H1 (cell line): ENCODE results near the gene ZSCAN10. TPM values are rescaled to one million over a fixed set of nuclear protein-coding genes. Genes with fewer than 3 reads are reported as not detected.

Experiments
- BCL11A ChIP-seq, 2 experiments: IDR thresholded peaks; one replicate each; pipeline ENCODE4 v1.6.1; 2011; ENCODE audit warnings: low read depth in 2 of 2, low read length in 2 of 2, mild to moderate bottlenecking in 2 of 2
- CBX5 ChIP-seq: fragments of 300-800, 300-1000 bp; sonication (generic); IDR thresholded peaks from 2 replicates; pipeline ENCODE4 v1.7.1; 2016; ENCODE audit warnings: antibody characterized with exemption, low read length, low read depth
- CEBPB ChIP-seq: IDR thresholded peaks from 2 replicates; pipeline ENCODE4 v1.6.1; 2012; ENCODE audit warnings: low read depth, low read length
- CTBP2 ChIP-seq: IDR thresholded peaks from 2 replicates; pipeline ENCODE4 v1.7.0; 2011; ENCODE audit warnings: borderline replicate concordance, mild to moderate bottlenecking, moderate library complexity, mixed read lengths, low read length; ENCODE audit not compliant: insufficient read depth, insufficient read length
- CTCF ChIP-seq, 3 experiments: IDR thresholded peaks; 1 replicate in 2 of 3; 2 replicates in 1 of 3; pipeline versions ENCODE4 v1.5.1 to v1.6.1; 2011; ENCODE audit warnings: low read length in 3 of 3, mild to moderate bottlenecking in 3 of 3, inconsistent platforms in 2 of 3, low read depth in 1 of 3, moderate library complexity in 1 of 3; ENCODE audit not compliant: insufficient read depth in 1 of 3; ENCODE audit errors: control extremely low read depth in 1 of 3
- E2F6 ChIP-seq: IDR thresholded peaks from 2 replicates; pipeline ENCODE4 v1.6.1; 2012; ENCODE audit warnings: inconsistent platforms
- EGR1 ChIP-seq: IDR thresholded peaks from 2 replicates; pipeline ENCODE4 v1.6.1; 2011; ENCODE audit warnings: low read depth, low read length, borderline replicate concordance
- GABPA ChIP-seq: IDR thresholded peaks from 2 replicates; pipeline ENCODE4 v1.6.1; 2011; ENCODE audit warnings: mild to moderate bottlenecking, low read length, moderate library complexity, borderline replicate concordance; ENCODE audit not compliant: insufficient read depth
- NRF1 ChIP-seq: IDR thresholded peaks from 2 replicates; pipeline ENCODE4 v1.6.1; 2011; ENCODE audit warnings: mild to moderate bottlenecking, low read depth, low read length, improper control_type of control experiment
- PHF8 ChIP-seq: fragments of 200-600 bp; sonication (generic); conservative IDR thresholded peaks from 2 replicates; pipeline ENCODE4 v1.7.1; 2012; ENCODE audit warnings: low read depth, mild to moderate bottlenecking, inconsistent platforms, low read length, moderate library complexity
- POLR2AphosphoS5 ChIP-seq: IDR thresholded peaks from 2 replicates; pipeline ENCODE4 v1.6.1; 2011; ENCODE audit warnings: low read depth, low read length
- RAD21 ChIP-seq, 2 experiments: IDR thresholded peaks in 1 of 2; conservative IDR thresholded peaks in 1 of 2; 2 replicates each; pipeline ENCODE4 v1.6.1; 2011; ENCODE audit warnings: low read depth in 2 of 2, low read length in 2 of 2, improper control_type of control experiment in 1 of 2, inconsistent platforms in 1 of 2, mild to moderate bottlenecking in 1 of 2, moderate library complexity in 1 of 2
- SIX5 ChIP-seq: IDR thresholded peaks from 2 replicates; pipeline ENCODE4 v1.6.1; 2011; ENCODE audit warnings: mild to moderate bottlenecking, low read depth, low read length
- TAF1 ChIP-seq: IDR thresholded peaks from 2 replicates; pipeline ENCODE4 v1.6.1; 2011; ENCODE audit warnings: mild to moderate bottlenecking, low read depth, low read length
- TAF7 ChIP-seq: optimal IDR thresholded peaks from 2 replicates; pipeline ENCODE3; 2011; ENCODE audit warnings: low read depth, mild to moderate bottlenecking, inconsistent platforms, low read length, moderate library complexity, borderline replicate concordance
- TBP ChIP-seq: IDR thresholded peaks from 2 replicates; pipeline ENCODE4 v1.6.1; 2011; ENCODE audit warnings: low read depth, low read length, improper control_type of control experiment
- TEAD4 ChIP-seq: IDR thresholded peaks from 2 replicates; pipeline ENCODE4 v1.6.1; 2012; ENCODE audit warnings: low read depth, low read length, inconsistent platforms, mixed read lengths
- polyA plus RNA-seq, 7 experiments: library from polyadenylated mRNA; depleted of rRNA in 3 of 7; stranded (reverse) in 5 of 7; unstranded in 2 of 7; fragments of >200 nt in 5 of 7; fragments of 200-250 nt in 2 of 7; gene quantifications; 1 replicate in 5 of 7; 2 replicates in 1 of 7; 4 replicates in 1 of 7; pipeline versions ENCODE4 v1.2.1 to v1.2.3, GENCODE V29; 2011 to 2013; ENCODE audit warnings: missing spikeins in 2 of 7, mixed read lengths in 2 of 7
- total RNA-seq: library from RNA; stranded (reverse); fragmentation: NEBNext Ultra II Directional; extraction: Animal tissue kit (Norgen Biotek cat#: 25700); gene quantifications from 2 replicates; pipeline ENCODE4 v1.2.1, GENCODE V29; 2021

Gene ZSCAN10
- total and polyA plus RNA-seq, 2 of the 8 experiments (the other 6 are each of a cell fraction or from before 2014, with no cell fraction given), result 209 to 314 TPM

- peak; percentile 82 for TF ChIP-seq TAF7
- peak; percentile 68 for TF ChIP-seq TEAD4
- TF ChIP-seq CTCF (IDR thresholded peaks at IDR 0.05; ENCODE audit: control extremely low read depth in 1 of 3, insufficient read depth in 1 of 3, low read depth in 1 of 3, low read length in 3 of 3), result peak; percentile 79 to 99 (median 88)
- TF ChIP-seq CEBPB, result no peak
- TF ChIP-seq E2F6, result 0 out of 2 replicates have a peak, but pooled peaks have one; percentile 38
- peak; percentile 48 for TF ChIP-seq PHF8
- TF ChIP-seq CTBP2, result no peak
- peak; percentile 81 to 95 for TF ChIP-seq RAD21 (IDR thresholded peaks at IDR 0.05 in 1 of 2, conservative IDR thresholded peaks at IDR 0.05 in 1 of 2; ENCODE audit: low read depth in 2 of 2, low read length in 2 of 2)
- TF ChIP-seq BCL11A (IDR thresholded peaks at IDR 0.05; ENCODE audit: low read depth in 2 of 2, low read length in 2 of 2), result no peak
- no peak for TF ChIP-seq SIX5
- no peak; the same call in 1 of the 2 replicates for TF ChIP-seq EGR1
- TF ChIP-seq POLR2AphosphoS5, result no peak
- no peak for TF ChIP-seq TAF1
- no peak for TF ChIP-seq CBX5
- TF ChIP-seq NRF1, result peak; percentile 39
- TF ChIP-seq GABPA, result peak; percentile 71; the same call in 1 of the 2 replicates
- no peak; the same call in 1 of the 2 replicates for TF ChIP-seq TBP
Measured at GRCh38 chr16:3059041-3059722, 39.9 kb downstream of the ZSCAN10 start (continued).
